Caco-2 (cell line): ENCODE measurements around the gene ZNF48. TPM values are rescaled to one million over a fixed set of nuclear protein-coding genes. Genes with fewer than 3 reads are reported as not detected.

Source experiments
- BruUV-seq: library from RNA; stranded (reverse); fragments of 400-500 nt; replicated peaks from 2 replicates; lab custom pipeline; 2021; lab: Mats Ljungman, UMichigan
- CTCF ChIA-PET: fragments of 300-600 bp; sonication (Branson Sonifier 250); formaldehyde crosslinking; loops from one replicate; lab custom pipeline; 2022; ENCODE audit warnings: antibody characterized with exemption; lab: Charles Lee
- POLR2A ChIA-PET: fragments of 300-600 bp; sonication (Branson Sonifier 250); formaldehyde crosslinking; loops from one replicate; lab custom pipeline; 2022; ENCODE audit warnings: antibody characterized with exemption; lab: Charles Lee
- DNase-seq, 2 experiments: peaks; one replicate each; pipeline versions ENCODE4 v3.0.0 to v3.0.0-alpha.2; 2020 to 2022
- H3K27me3 ChIP-seq: replicated peaks from 2 replicates; pipeline ENCODE4 v1.6.0; 2011; ENCODE audit warnings: low read length; ENCODE audit not compliant: control insufficient read depth, insufficient read depth
- H3K36me3 ChIP-seq: 2 replicates; pipeline ENCODE4 v1.5.1; 2011; ENCODE audit warnings: low read length; ENCODE audit not compliant: control insufficient read depth, insufficient read depth
- H3K4me1 ChIP-seq: fragments of 250-450 bp; sonication (Bioruptor Pico); 2 replicates; pipeline ENCODE4 v1.5.1; 2020; ENCODE audit warnings: mild to moderate bottlenecking
- H3K4me3 ChIP-seq: 2 replicates; pipeline ENCODE4 v1.5.1; 2011; ENCODE audit warnings: low read depth, mild to moderate bottlenecking, control low read depth, low read length
- H3K9me3 ChIP-seq: fragments of 250-450 bp; sonication (Bioruptor Pico); 2 replicates; pipeline ENCODE4 v1.5.1; 2020; ENCODE audit warnings: mild to moderate bottlenecking, moderate library complexity
- H3K27ac Mint-ChIP-seq: one replicate; pipeline ENCODE4 v1.8.0; 2022; ENCODE audit warnings: mixed read lengths; ENCODE audit not compliant: unreplicated experiment
- H3K27me3 Mint-ChIP-seq: one replicate; pipeline ENCODE4 v1.8.0; 2022; ENCODE audit warnings: mixed read lengths; ENCODE audit not compliant: insufficient read depth, unreplicated experiment
- H3K36me3 Mint-ChIP-seq: one replicate; pipeline ENCODE4 v1.8.0; 2022; ENCODE audit warnings: mild to moderate bottlenecking, mixed read lengths; ENCODE audit not compliant: insufficient read depth, unreplicated experiment
- H3K4me1 Mint-ChIP-seq: one replicate; pipeline ENCODE4 v1.8.0; 2022; ENCODE audit warnings: low read depth, mixed read lengths; ENCODE audit not compliant: unreplicated experiment
- H3K4me3 Mint-ChIP-seq: one replicate; pipeline ENCODE4 v1.8.0; 2022; ENCODE audit warnings: mild to moderate bottlenecking, moderate library complexity, mixed read lengths; ENCODE audit not compliant: unreplicated experiment
- H3K9me3 Mint-ChIP-seq: one replicate; pipeline ENCODE4 v1.8.0; 2022; ENCODE audit warnings: mixed read lengths; ENCODE audit not compliant: unreplicated experiment
- CTCF ChIP-seq, 2 experiments: fragments of 200-600 bp in 1 of 2; IDR thresholded peaks; 1 replicate in 1 of 2; 2 replicates in 1 of 2; pipeline versions ENCODE4 v1.5.1 to v1.8.0; 2011 to 2022; ENCODE audit warnings: antibody characterized with exemption in 1 of 2, control low read depth in 1 of 2, inconsistent platforms in 1 of 2, low read depth in 1 of 2, low read length in 1 of 2, mild to moderate bottlenecking in 1 of 2, moderate library complexity in 1 of 2; ENCODE audit not compliant: insufficient read depth in 1 of 2, severe bottlenecking in 1 of 2, unreplicated experiment in 1 of 2
- intact Hi-C: fragments of 100-400 bp; cut with micrococcal nuclease; formaldehyde crosslinking; loops from one replicate; pipeline ENCODE4 v1.10.0; 2022; ENCODE audit not compliant: unreplicated experiment
- total RNA-seq: library from RNA; stranded (reverse); gene quantifications from 2 replicates; pipeline ENCODE4 v1.2.3, GENCODE V29; 2022

ZNF48 gene
- total RNA-seq, 1 experiment from 2014 or later: 13.4 TPM

DNA sequence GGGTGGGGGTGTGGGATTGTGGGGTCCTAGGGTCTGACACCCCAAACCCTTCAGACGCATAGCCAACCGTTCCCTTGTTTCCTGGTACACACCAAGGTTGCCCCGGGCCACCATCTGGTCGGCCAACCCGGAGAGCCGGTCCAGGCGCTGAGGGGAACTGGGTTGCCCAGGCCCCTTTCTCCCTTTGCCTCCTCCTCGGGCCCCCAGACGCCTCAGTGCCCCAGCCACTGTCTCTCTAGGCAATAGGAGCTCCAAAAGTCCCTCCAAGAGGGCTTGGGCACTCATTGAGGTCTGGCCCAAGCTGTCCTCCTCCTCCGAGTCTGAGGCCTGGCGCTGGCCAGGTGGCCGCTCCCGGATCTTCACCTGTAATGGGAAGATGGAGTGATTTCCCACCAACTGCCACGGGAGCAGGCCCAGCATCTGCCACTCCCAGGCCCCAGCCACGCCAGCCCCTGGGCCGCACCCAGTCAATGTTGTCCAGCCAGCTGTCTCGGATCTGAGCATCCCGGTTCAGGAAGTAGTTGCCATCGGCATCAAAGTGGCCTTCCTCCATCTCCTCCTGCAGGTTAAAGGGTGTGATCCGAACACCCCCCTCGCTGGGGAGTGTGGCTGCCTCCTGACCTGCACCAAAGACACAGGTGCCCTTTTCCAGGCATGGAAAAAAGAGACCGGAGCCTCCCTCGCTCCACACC lies 41.6 kb upstream of the ZNF48 start:
- H3K4me1 ChIP-seq: peaks cover 5% of the 10 kb centered on the region; the same call in 1 of the 2 replicates
- Mint-ChIP-seq H3K36me3 (peaks cover 71% of the 10 kb centered on the region), H3K27ac (peak overlapping the region; percentile 99), H3K27me3 (no peaks in the 10 kb centered on the region), H3K4me3 (peak overlapping the region; percentile 94), H3K4me1 (peaks cover 12% of the 10 kb centered on the region), H3K9me3 (no peaks in the 10 kb centered on the region)
- no TSS peak for BruUV-seq
- TF ChIP-seq CTCF (IDR thresholded peaks at IDR 0.05; ENCODE audit: insufficient read depth in 1 of 2, low read depth in 1 of 2, low read length in 1 of 2, severe bottlenecking in 1 of 2, unreplicated experiment in 1 of 2): no peak
- intact Hi-C loops: loop anchor here (2.0 kb wide), 1 partner anchor 19 kb away; no protein-coding TSS in a partner anchor
- no peak for DNase-seq
- no peaks in the 10 kb centered on the region for H3K9me3 ChIP-seq
- CTCF ChIA-PET: interaction anchor here (0.8 to 1.1 kb wide), 3 partner anchors 17 to 56 kb away, joined by 3 to 4 read pairs (median 3); no protein-coding TSS in a partner anchor
- H3K36me3 ChIP-seq: peaks cover 3% of the 10 kb centered on the region; the same call in 1 of the 2 replicates
- POLR2A ChIA-PET: interaction anchor here (0.5 to 2.3 kb wide), 4 partner anchors 18 to 257 kb away, joined by 3 to 30 read pairs (median 5); partner anchors contain the start of genes TBC1D10B, ZNF689 and ZNF771
- no peak overlapping the region; the same call in none of the 2 replicates for H3K4me3 ChIP-seq
- no peaks in the 10 kb centered on the region for H3K27me3 ChIP-seq

- intact Hi-C loops: loop anchor here (1.0 to 5.0 kb wide), 3 partner anchors 20 to 263 kb away; partner anchors contain the start of genes TBX6 and ZNF771
- BruUV-seq: TSS peak; percentile 34
- Mint-ChIP-seq H3K4me1 (peaks cover 12% of the 10 kb centered on the region), H3K27me3 (no peaks in the 10 kb centered on the region), H3K27ac (peak overlapping the region; percentile 99), H3K36me3 (peaks cover 67% of the 10 kb centered on the region), H3K9me3 (no peaks in the 10 kb centered on the region), H3K4me3 (peak overlapping the region; percentile 94)
- H3K36me3 ChIP-seq: peaks cover 4% of the 10 kb centered on the region
- ChIA-PET POLR2A (interaction anchor here (0.5 to 2.3 kb wide), 5 partner anchors 17 to 490 kb away, joined by 3 to 30 read pairs (median 4); partner anchors contain the start of genes TBC1D10B, ZNF689 and ZNF771), CTCF (interaction anchor here (0.6 to 1.8 kb wide), 8 partner anchors 13 to 75 kb away, joined by 3 to 8 read pairs (median 3); partner anchors contain the start of genes DCTPP1 and ZNF48)
- no peaks in the 10 kb centered on the region for H3K27me3 ChIP-seq
- H3K4me1 ChIP-seq: peaks cover 5% of the 10 kb centered on the region; the same call in 1 of the 2 replicates
- H3K4me3 ChIP-seq: peak overlapping the region; percentile 97
- TF ChIP-seq CTCF (IDR thresholded peaks at IDR 0.05; ENCODE audit: insufficient read depth in 1 of 2, low read depth in 1 of 2, low read length in 1 of 2, severe bottlenecking in 1 of 2, unreplicated experiment in 1 of 2): no peak
- no peaks in the 10 kb centered on the region for H3K9me3 ChIP-seq
- no peak for DNase-seq
Observed at GRCh38 chr16:30354423-30355143, 40.6 kb upstream of the ZNF48 start.
